ENCODE data around the gene HDAC9. TPM values are rescaled to one million over a fixed set of nuclear protein-coding genes. Genes with fewer than 3 reads are reported as not detected.

Gene HDAC9
- total RNA-seq, 4 donors from 2014 or later: 3.4 to 7.2 (median 4.5) TPM

GRCh38 chr7:18693406-18693805 lies 197.9 kb downstream of the HDAC9 start:
- Histone ChIP-seq H3K9me3 (no peaks in the 10 kb centered on the region), H3K27ac (peak overlapping the region; percentile 60), H3K36me3 (no peaks in the 10 kb centered on the region), H3K27me3 (no peaks in the 10 kb centered on the region), H3K4me3 (no peak overlapping the region), H3K4me1 (no peaks in the 10 kb centered on the region)
- TF ChIP-seq EP300 (IDR thresholded peaks at IDR 0.05): no peak
- TF ChIP-seq POLR2AphosphoS5 (IDR thresholded peaks at IDR 0.05): peak in 2 of 3 donors; percentile 52 to 77
- TF ChIP-seq POLR2A (IDR thresholded peaks at IDR 0.05): no peak
- peak; percentile 18 to 19 for TF ChIP-seq CTCF (IDR thresholded peaks at IDR 0.05)
- no peak for DNase-seq (ENCODE audit: low spot score in 2 of 2)
- WGBS: 35% methylated on average over 4 of the region's 4 CpGs

- H3K9me3 ChIP-seq: no peaks in the 10 kb centered on the region
- no peaks in the 10 kb centered on the region for H3K27me3 ChIP-seq
- peak overlapping the region; percentile 60 for H3K27ac ChIP-seq
- WGBS: 25% methylated on average over 2 of the region's 2 CpGs
- H3K36me3 ChIP-seq: no peaks in the 10 kb centered on the region
- DNase-seq (ENCODE audit: low spot score in 2 of 2): no peak
- TF ChIP-seq POLR2AphosphoS5 (IDR thresholded peaks at IDR 0.05): no peak
- no peak for TF ChIP-seq CTCF (IDR thresholded peaks at IDR 0.05)
- TF ChIP-seq POLR2A (IDR thresholded peaks at IDR 0.05): no peak
- no peak for TF ChIP-seq EP300 (IDR thresholded peaks at IDR 0.05)
- H3K4me3 ChIP-seq: no peak overlapping the region
- no peaks in the 10 kb centered on the region for H3K4me1 ChIP-seq
Observed at GRCh38 chr7:18693816-18694215, 198.3 kb downstream of the HDAC9 start.

- DNase-seq (ENCODE audit: low spot score in 2 of 2): no peak
- Histone ChIP-seq H3K36me3 (no peaks in the 10 kb centered on the region), H3K27ac (no peak overlapping the region), H3K4me1 (no peaks in the 10 kb centered on the region), H3K27me3 (no peaks in the 10 kb centered on the region), H3K4me3 (no peak overlapping the region), H3K9me3 (no peaks in the 10 kb centered on the region)
- TF ChIP-seq EP300 (IDR thresholded peaks at IDR 0.05) (no peak), POLR2AphosphoS5 (IDR thresholded peaks at IDR 0.05) (no peak), CTCF (IDR thresholded peaks at IDR 0.05) (no peak), POLR2A (IDR thresholded peaks at IDR 0.05) (no peak)
- 88% methylated on average over 3 of the region's 3 CpGs for WGBS
Observed at GRCh38 chr7:18694484-18694883, 198.9 kb downstream of the HDAC9 start.

DNA sequence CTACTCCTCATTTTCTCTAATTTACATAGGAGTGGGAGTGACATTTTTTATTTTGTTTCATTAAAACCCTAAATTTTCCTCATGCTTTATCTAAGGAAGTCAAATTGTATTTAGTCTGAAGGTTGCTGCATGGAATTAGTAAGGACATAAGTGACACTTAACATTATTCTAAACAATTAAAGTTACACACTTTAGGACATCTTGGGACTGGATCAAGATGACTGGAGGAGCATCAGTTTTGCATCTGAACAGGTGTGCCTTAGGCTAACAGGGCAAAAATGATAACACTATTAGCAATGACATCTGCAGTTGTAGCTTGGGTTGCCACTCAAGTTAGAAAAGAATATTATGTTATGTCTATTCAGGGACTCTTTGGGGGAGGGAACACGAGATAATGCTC lies 199.4 kb downstream of the HDAC9 start:
- no peak overlapping the region for H3K27ac ChIP-seq
- H3K9me3 ChIP-seq: no peaks in the 10 kb centered on the region
- H3K36me3 ChIP-seq: no peaks in the 10 kb centered on the region
- 87% methylated on average over 1 of the region's 1 CpG for WGBS
- no peaks in the 10 kb centered on the region for H3K27me3 ChIP-seq
- no peak for DNase-seq (ENCODE audit: low spot score in 2 of 2)
- TF ChIP-seq CTCF (IDR thresholded peaks at IDR 0.05): no peak
- TF ChIP-seq POLR2A (IDR thresholded peaks at IDR 0.05): no peak
- TF ChIP-seq POLR2AphosphoS5 (IDR thresholded peaks at IDR 0.05): no peak
- no peak for TF ChIP-seq EP300 (IDR thresholded peaks at IDR 0.05)
- no peak overlapping the region for H3K4me3 ChIP-seq
- H3K4me1 ChIP-seq: no peaks in the 10 kb centered on the region

DNA sequence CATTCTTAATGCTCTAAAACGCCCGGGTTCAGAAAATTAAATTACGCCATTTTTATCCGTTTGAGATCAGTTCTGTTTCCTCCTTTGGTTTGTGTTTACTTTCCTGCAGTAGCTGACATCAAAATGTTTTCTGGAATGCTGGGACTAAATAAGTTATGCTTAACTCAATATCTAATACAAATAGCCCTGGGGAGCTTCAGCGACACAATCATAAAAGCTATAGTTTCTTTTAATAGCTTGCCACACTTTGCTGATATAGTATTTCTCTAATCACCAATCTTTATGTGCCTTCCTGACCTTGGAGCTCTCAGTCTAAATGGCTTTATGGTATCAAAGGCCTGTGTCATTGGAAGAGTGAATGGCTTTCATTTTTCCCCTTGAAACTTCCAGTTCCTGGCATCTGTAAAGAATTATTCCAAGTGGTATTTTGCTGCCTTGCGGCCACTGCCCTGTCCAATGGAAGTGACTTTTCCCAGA lies 202.7 kb downstream of the HDAC9 start:
- no peak for DNase-seq (ENCODE audit: low spot score in 2 of 2)
- no peaks in the 10 kb centered on the region for H3K36me3 ChIP-seq
- no peak overlapping the region for H3K4me3 ChIP-seq
- H3K27ac ChIP-seq: no peak overlapping the region
- TF ChIP-seq CTCF (IDR thresholded peaks at IDR 0.05) (no peak), POLR2A (IDR thresholded peaks at IDR 0.05) (no peak), POLR2AphosphoS5 (IDR thresholded peaks at IDR 0.05) (no peak), EP300 (IDR thresholded peaks at IDR 0.05) (no peak)
- no peaks in the 10 kb centered on the region for H3K4me1 ChIP-seq
- H3K9me3 ChIP-seq: no peaks in the 10 kb centered on the region
- 82% methylated on average over 6 of the region's 6 CpGs for WGBS
- H3K27me3 ChIP-seq: no peaks in the 10 kb centered on the region
